ENCODE data around the gene SLC43A3.
"Not testable (repeated sequence)": the region's sequence is repeated elsewhere in the genome, so short reads cannot be mapped to it uniquely, and the experiment has no call there.

The SLC43A3 gene

GRCh38 chr11:57403802-57404147 is 23.1 kb downstream of the SLC43A3 start:
- CTCF ChIA-PET = no interaction called here

GRCh38 chr11:57403003-57403801 is 23.7 kb downstream of the SLC43A3 start:
- POLR2A ChIA-PET (ENCODE audit: low non-redundant PET); CTCF ChIA-PET; DNase-seq (ENCODE audit: low spot score); H3K27ac ChIP-seq: not testable (repeated sequence)

More at GRCh38 chr11:57403802-57404147, 23.1 kb downstream of the SLC43A3 start:
- TF ChIP-seq CTCF (conservative IDR thresholded peaks at IDR 0.05; ENCODE audit: low read depth) = no peak
- DNase-seq (ENCODE audit: low spot score) = no peak
- POLR2A ChIA-PET (ENCODE audit: low non-redundant PET) = no interaction called here
- no peak overlapping the region for H3K27ac ChIP-seq

- TF ChIP-seq CTCF (conservative IDR thresholded peaks at IDR 0.05; ENCODE audit: low read depth) = no peak
- POLR2A ChIA-PET (ENCODE audit: low non-redundant PET) = no interaction called here
- H3K27ac ChIP-seq = no peak overlapping the region
These were observed 24.5 kb downstream of the SLC43A3 start for GRCh38 chr11:57402188-57403002.

GRCh38 chr11:57399972-57400578 is 26.8 kb downstream of the SLC43A3 start:
- ChIA-PET POLR2A (ENCODE audit: low non-redundant PET) (no interaction called here), CTCF (no interaction called here)
- no peak overlapping the region for H3K27ac ChIP-seq
- TF ChIP-seq CTCF (conservative IDR thresholded peaks at IDR 0.05; ENCODE audit: low read depth) = no peak
- no peak for DNase-seq (ENCODE audit: low spot score)

More at GRCh38 chr11:57402188-57403002, 24.5 kb downstream of the SLC43A3 start:
- DNase-seq (ENCODE audit: low spot score) = peak; percentile 47
- CTCF ChIA-PET = no interaction called here

GRCh38 chr11:57399221-57399620 is 27.7 kb downstream of the SLC43A3 start:
- H3K27ac ChIP-seq = no peak overlapping the region
- ChIA-PET POLR2A (ENCODE audit: low non-redundant PET) (no interaction called here), CTCF (no interaction called here)
- DNase-seq (ENCODE audit: low spot score) = peak; percentile 64
- no peak for TF ChIP-seq CTCF (conservative IDR thresholded peaks at IDR 0.05; ENCODE audit: low read depth)

- ChIA-PET POLR2A (ENCODE audit: low non-redundant PET) (no interaction called here), CTCF (no interaction called here)
- no peak for DNase-seq (ENCODE audit: low spot score)
- no peak overlapping the region for H3K27ac ChIP-seq
- no peak for TF ChIP-seq CTCF (conservative IDR thresholded peaks at IDR 0.05; ENCODE audit: low read depth)
These were observed 29.4 kb downstream of the SLC43A3 start for GRCh38 chr11:57397394-57397990.
